ENCODE data around the gene TMEM120B.
"Not testable (repeated sequence)": the region's sequence is repeated elsewhere in the genome, so short reads cannot be mapped to it uniquely, and the experiment has no call there.

The TMEM120B gene

GRCh38 chr12:121693155-121693687 lies 19.3 kb upstream of the TMEM120B start:
- H3K9me3 Mint-ChIP-seq = no peaks in the 10 kb centered on the region
- no peaks in the 10 kb centered on the region for H3K4me1 Mint-ChIP-seq

GRCh38 chr12:121697093-121697698 lies 15.4 kb upstream of the TMEM120B start:
- no peaks in the 10 kb centered on the region for H3K4me1 Mint-ChIP-seq
- no peaks in the 10 kb centered on the region for H3K9me3 Mint-ChIP-seq
- H3K27ac Mint-ChIP-seq = no peak overlapping the region
- ATAC-seq (ENCODE audit: low read depth) (peak; percentile 31), DNase-seq (ENCODE audit: low spot score in 2 of 2) (peak; percentile 27 to 61)
- no peaks in the 10 kb centered on the region for H3K27me3 Mint-ChIP-seq
- H3K36me3 Mint-ChIP-seq = no peaks in the 10 kb centered on the region
- no peak overlapping the region for H3K4me3 Mint-ChIP-seq

More at GRCh38 chr12:121693155-121693687, 19.3 kb upstream of the TMEM120B start:
- ATAC-seq (ENCODE audit: low read depth) (no peak), DNase-seq (ENCODE audit: low spot score in 2 of 2) (no peak)
- Mint-ChIP-seq H3K36me3 (no peaks in the 10 kb centered on the region), H3K27ac (no peak overlapping the region), H3K4me3 (no peak overlapping the region), H3K27me3 (no peaks in the 10 kb centered on the region)

- H3K4me3 Mint-ChIP-seq; H3K27me3 Mint-ChIP-seq; DNase-seq (ENCODE audit: low spot score in 2 of 2); ATAC-seq (ENCODE audit: low read depth); H3K27ac Mint-ChIP-seq; H3K36me3 Mint-ChIP-seq; H3K4me1 Mint-ChIP-seq; H3K9me3 Mint-ChIP-seq: not testable (repeated sequence)
Measured at GRCh38 chr12:121697861-121698260, 14.7 kb upstream of the TMEM120B start.

GRCh38 chr12:121701667-121702277 lies 10.8 kb upstream of the TMEM120B start:
- Mint-ChIP-seq H3K27me3 (no peaks in the 10 kb centered on the region), H3K4me1 (no peaks in the 10 kb centered on the region), H3K4me3 (no peak overlapping the region), H3K9me3 (peaks cover 5% of the 10 kb centered on the region), H3K27ac (no peak overlapping the region), H3K36me3 (no peaks in the 10 kb centered on the region)
- DNase-seq (ENCODE audit: low spot score in 2 of 2) (no peak), ATAC-seq (ENCODE audit: low read depth) (no peak)

- ATAC-seq (ENCODE audit: low read depth) = no peak
- Mint-ChIP-seq H3K9me3 (peaks cover 5% of the 10 kb centered on the region), H3K4me3 (no peak overlapping the region), H3K27ac (no peak overlapping the region), H3K36me3 (no peaks in the 10 kb centered on the region), H3K4me1 (no peaks in the 10 kb centered on the region), H3K27me3 (no peaks in the 10 kb centered on the region)
- DNase-seq (ENCODE audit: low spot score in 2 of 2) = no peak
Measured at GRCh38 chr12:121702944-121703343, 9.6 kb upstream of the TMEM120B start.

GRCh38 chr12:121705514-121705913 lies 7.0 kb upstream of the TMEM120B start:
- Mint-ChIP-seq H3K36me3 (no peaks in the 10 kb centered on the region), H3K4me1 (peaks cover 6% of the 10 kb centered on the region), H3K27ac (no peak overlapping the region), H3K27me3 (no peaks in the 10 kb centered on the region), H3K9me3 (peaks cover 5% of the 10 kb centered on the region), H3K4me3 (no peak overlapping the region)
- DNase-seq (ENCODE audit: low spot score in 2 of 2) (no peak), ATAC-seq (ENCODE audit: low read depth) (no peak)

- Mint-ChIP-seq H3K27ac (no peak overlapping the region), H3K4me1 (peaks cover 12% of the 10 kb centered on the region), H3K4me3 (no peak overlapping the region), H3K9me3 (peaks cover 5% of the 10 kb centered on the region), H3K36me3 (no peaks in the 10 kb centered on the region), H3K27me3 (no peaks in the 10 kb centered on the region)
- ATAC-seq (ENCODE audit: low read depth) = no peak
- DNase-seq (ENCODE audit: low spot score in 2 of 2) = no peak
Measured at GRCh38 chr12:121708313-121709063, 4.1 kb upstream of the TMEM120B start.

GRCh38 chr12:121709064-121709424 lies 3.5 kb upstream of the TMEM120B start:
- not testable (repeated sequence) for DNase-seq (ENCODE audit: low spot score in 2 of 2); H3K36me3 Mint-ChIP-seq; H3K27me3 Mint-ChIP-seq; H3K27ac Mint-ChIP-seq; H3K9me3 Mint-ChIP-seq; ATAC-seq (ENCODE audit: low read depth)
- Mint-ChIP-seq H3K4me3 (peak overlapping the region; percentile 55), H3K4me1 (peaks cover 17% of the 10 kb centered on the region)

GRCh38 chr12:121709478-121709961 lies 3.0 kb upstream of the TMEM120B start:
- H3K36me3 Mint-ChIP-seq = no peaks in the 10 kb centered on the region
- H3K4me1 Mint-ChIP-seq = peaks cover 17% of the 10 kb centered on the region
- no peaks in the 10 kb centered on the region for H3K27me3 Mint-ChIP-seq

GRCh38 chr12:121711361-121712189 lies 977 bp upstream of the TMEM120B start:
- ATAC-seq (ENCODE audit: low read depth) (no peak), DNase-seq (ENCODE audit: low spot score in 2 of 2) (no peak)
- Mint-ChIP-seq H3K4me1 (peaks cover 19% of the 10 kb centered on the region), H3K27ac (peak overlapping the region; percentile 92), H3K4me3 (peak overlapping the region; percentile 85), H3K9me3 (no peaks in the 10 kb centered on the region), H3K36me3 (peaks cover 2% of the 10 kb centered on the region), H3K27me3 (no peaks in the 10 kb centered on the region)

More at GRCh38 chr12:121709478-121709961, 3.0 kb upstream of the TMEM120B start:
- no peak overlapping the region for H3K4me3 Mint-ChIP-seq
- DNase-seq (ENCODE audit: low spot score in 2 of 2) (no peak), ATAC-seq (ENCODE audit: low read depth) (no peak)
- peaks cover 5% of the 10 kb centered on the region for H3K9me3 Mint-ChIP-seq
- H3K27ac Mint-ChIP-seq = no peak overlapping the region

- H3K36me3 Mint-ChIP-seq = peaks cover 2% of the 10 kb centered on the region
- peak; percentile 21 for ATAC-seq (ENCODE audit: low read depth)
- H3K27ac Mint-ChIP-seq = peak overlapping the region; percentile 92
- peaks cover 19% of the 10 kb centered on the region for H3K4me1 Mint-ChIP-seq
- peak overlapping the region; percentile 85 for H3K4me3 Mint-ChIP-seq
- H3K9me3 Mint-ChIP-seq = no peaks in the 10 kb centered on the region
- DNase-seq (ENCODE audit: low spot score in 2 of 2) = peak; percentile 11 to 20
- H3K27me3 Mint-ChIP-seq = no peaks in the 10 kb centered on the region
Measured at GRCh38 chr12:121712190-121712460, 427 bp upstream of the TMEM120B start.

- peak overlapping the region; percentile 24 for H3K27ac Mint-ChIP-seq
- no peak for ATAC-seq (ENCODE audit: low read depth)
- H3K4me3 Mint-ChIP-seq = peak overlapping the region; percentile 85
- H3K36me3 Mint-ChIP-seq = peaks cover 2% of the 10 kb centered on the region
- DNase-seq (ENCODE audit: low spot score in 2 of 2) = no peak
- no peaks in the 10 kb centered on the region for H3K27me3 Mint-ChIP-seq
- H3K4me1 Mint-ChIP-seq = peaks cover 19% of the 10 kb centered on the region
- H3K9me3 Mint-ChIP-seq = no peaks in the 10 kb centered on the region
Measured at GRCh38 chr12:121713257-121713777, 765 bp downstream of the TMEM120B start.

- no peak for ATAC-seq (ENCODE audit: low read depth)
- Mint-ChIP-seq H3K4me3 (peak overlapping the region; percentile 85), H3K4me1 (peaks cover 19% of the 10 kb centered on the region), H3K27me3 (no peaks in the 10 kb centered on the region), H3K36me3 (peaks cover 2% of the 10 kb centered on the region), H3K9me3 (no peaks in the 10 kb centered on the region), H3K27ac (no peak overlapping the region)
- peak in 1 of 2 donors; percentile 15 for DNase-seq (ENCODE audit: low spot score in 2 of 2)
Measured at GRCh38 chr12:121713793-121714192, 1.2 kb downstream of the TMEM120B start.

Measured in memory B cell (primary cell).